Ectodermal cell (in vitro differentiated cells): Measurements from ENCODE around the gene SYT2.
"Not testable (repeated sequence)": the region's sequence is repeated elsewhere in the genome, so short reads cannot be mapped to it uniquely, and the experiment has no call there.

Experiments
- H3K27ac ChIP-seq: 2 replicates; pipeline ENCODE4 v1.7.0; 2013; ENCODE audit warnings: mild to moderate bottlenecking, low read depth, low read length; ENCODE audit not compliant: insufficient read depth, poor library complexity, severe bottlenecking
- H3K27me3 ChIP-seq: 2 replicates; pipeline ENCODE4 v1.7.0; 2013; ENCODE audit warnings: mild to moderate bottlenecking, low read length; ENCODE audit not compliant: insufficient read depth, control insufficient read depth, poor library complexity, severe bottlenecking
- H3K36me3 ChIP-seq: one replicate; pipeline ENCODE4 v1.7.0; 2013; ENCODE audit warnings: low read length; ENCODE audit not compliant: control insufficient read depth, insufficient read depth
- H3K4me1 ChIP-seq: one replicate; pipeline ENCODE4 v1.7.0; 2013; ENCODE audit warnings: low read length; ENCODE audit not compliant: control insufficient read depth, insufficient read depth
- H3K4me3 ChIP-seq: 2 replicates; pipeline ENCODE4 v1.7.0; 2013; ENCODE audit warnings: low read depth, low read length, control low read depth; ENCODE audit not compliant: insufficient read depth
- H3K9me3 ChIP-seq: 2 replicates; pipeline ENCODE4 v1.7.0; 2013; ENCODE audit warnings: mild to moderate bottlenecking, low read length, moderate library complexity; ENCODE audit not compliant: control insufficient read depth
- WGBS, 2 experiments: methylation state at CpG; one replicate each; pipeline ENCODE4 v1.1.7; 2013; ENCODE audit warnings: missing lambda C conversion rate in 2 of 2; 5-methylcytosine and 5-hydroxymethylcytosine counted together

The SYT2 gene

DNA sequence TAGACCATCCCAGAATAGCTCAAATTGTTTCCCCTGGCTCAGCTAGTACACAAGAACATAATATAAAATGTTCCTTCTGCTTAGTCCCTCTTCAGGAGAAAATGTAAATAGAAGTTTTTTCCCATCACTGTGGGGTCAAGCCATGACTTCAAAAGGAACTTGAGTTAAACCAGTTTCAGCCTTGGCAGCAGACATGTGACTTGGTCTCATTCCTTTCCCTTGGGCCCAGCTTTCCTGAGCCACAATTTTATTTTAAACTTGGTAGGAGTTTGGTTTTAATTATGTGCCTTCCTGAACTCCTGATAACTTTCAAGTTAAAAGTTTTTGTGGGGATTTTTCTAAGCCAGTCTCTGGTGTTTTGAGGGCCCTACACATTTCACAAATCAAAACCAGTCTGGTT, 157.6 kb downstream of the SYT2 start:
- H3K27ac ChIP-seq, H3K36me3 ChIP-seq, H3K9me3 ChIP-seq, H3K4me1 ChIP-seq, H3K4me3 ChIP-seq, H3K27me3 ChIP-seq: not testable (repeated sequence)

DNA sequence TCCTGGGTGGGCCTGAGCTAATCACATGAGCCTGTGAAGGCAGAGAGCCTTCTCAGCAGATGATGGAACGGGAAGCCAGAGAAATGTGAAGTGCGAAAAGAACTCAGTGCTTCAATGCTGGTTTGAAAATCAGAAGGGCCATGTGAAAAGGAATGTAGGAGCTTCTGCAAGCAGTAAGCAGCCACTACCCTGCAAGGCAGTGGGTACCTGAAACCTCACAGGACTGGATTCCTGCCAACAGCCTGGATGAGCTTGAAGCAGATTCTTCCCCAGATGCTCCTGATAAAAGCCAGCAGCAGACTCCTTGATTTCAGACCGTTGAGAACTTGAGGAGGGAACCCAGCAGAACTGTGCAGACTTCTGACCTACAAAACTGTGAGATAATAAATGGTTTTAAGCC, 158.6 kb downstream of the SYT2 start:
- H3K4me3 ChIP-seq, result no peak overlapping the region
- H3K9me3 ChIP-seq, result no peaks in the 10 kb centered on the region
- H3K36me3 ChIP-seq, result no peaks in the 10 kb centered on the region
- no peaks in the 10 kb centered on the region for H3K4me1 ChIP-seq
- 95 to 96% methylated on average over 3 of the region's 3 CpGs for WGBS, 2 experiments
- no peak overlapping the region for H3K27ac ChIP-seq
- H3K27me3 ChIP-seq, result no peaks in the 10 kb centered on the region

DNA sequence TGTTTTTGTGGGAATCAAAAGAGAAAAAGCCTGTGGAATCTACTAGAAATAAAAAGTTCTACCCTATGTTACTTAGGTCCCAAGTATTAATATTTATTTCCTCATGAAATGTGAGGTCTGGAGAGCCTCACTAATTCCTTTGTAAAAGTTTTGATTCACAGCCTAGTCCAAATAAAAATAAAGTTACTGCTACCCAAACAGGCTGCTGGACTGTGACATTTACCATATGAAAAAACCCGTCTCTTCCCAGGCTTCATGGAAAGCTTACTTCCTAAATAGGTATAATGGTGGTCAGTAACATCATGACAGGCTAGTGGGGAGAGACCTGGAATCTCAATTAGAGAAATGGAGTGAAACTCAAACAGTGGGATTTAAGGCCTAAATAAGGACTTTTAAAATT, 160.2 kb downstream of the SYT2 start:
- H3K27ac ChIP-seq, H3K4me3 ChIP-seq, H3K9me3 ChIP-seq, H3K36me3 ChIP-seq, H3K27me3 ChIP-seq, H3K4me1 ChIP-seq: not testable (repeated sequence)
- WGBS, 2 experiments, result 100% methylated on average over 1 of the region's 1 CpG

DNA sequence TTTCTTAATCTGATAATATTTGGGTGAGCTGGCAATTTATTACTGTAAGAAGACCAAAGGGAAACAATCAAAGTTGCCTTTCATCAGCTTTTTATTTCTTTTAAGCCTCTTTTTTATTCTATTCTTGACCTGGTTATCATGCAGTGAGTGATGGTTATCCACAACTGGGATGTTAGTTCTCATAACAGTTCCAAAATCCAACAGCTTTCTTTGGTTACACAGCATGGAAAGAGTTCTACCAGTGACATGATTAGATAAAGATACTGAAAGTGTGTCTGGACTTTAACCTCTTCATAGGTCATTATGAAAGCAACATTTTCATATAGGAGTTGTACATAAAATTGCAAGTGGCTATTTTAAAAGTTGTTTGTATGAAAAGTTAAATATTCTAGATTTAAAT, 163.0 kb downstream of the SYT2 start:
- H3K27me3 ChIP-seq, result no peaks in the 10 kb centered on the region
- no peak overlapping the region for H3K4me3 ChIP-seq
- H3K9me3 ChIP-seq, result no peaks in the 10 kb centered on the region
- H3K36me3 ChIP-seq, result no peaks in the 10 kb centered on the region
- no peak overlapping the region for H3K27ac ChIP-seq
- H3K4me1 ChIP-seq, result no peaks in the 10 kb centered on the region

DNA sequence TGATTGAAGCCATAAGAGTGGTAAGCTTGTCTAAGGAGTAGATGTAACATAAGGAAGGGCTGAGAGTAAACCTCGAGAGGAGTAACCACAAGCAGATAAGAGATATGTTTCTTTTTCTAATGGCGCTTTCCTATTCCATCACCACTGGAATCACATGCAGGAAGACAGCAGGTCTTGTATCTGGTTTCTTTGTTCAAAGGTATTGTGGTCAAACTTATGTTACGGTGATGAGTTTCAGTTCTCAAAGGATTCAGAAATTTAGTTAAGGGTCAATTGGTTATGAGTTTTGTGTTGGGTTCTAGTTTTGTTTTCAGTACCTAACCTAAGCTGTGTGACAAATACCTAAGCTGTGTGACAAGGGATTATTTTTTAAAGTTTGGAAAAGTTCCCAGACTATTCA, 163.5 kb downstream of the SYT2 start:
- not testable (repeated sequence) for H3K4me1 ChIP-seq, H3K27ac ChIP-seq, H3K36me3 ChIP-seq, H3K27me3 ChIP-seq, H3K4me3 ChIP-seq, H3K9me3 ChIP-seq
- 85 to 88% methylated on average over 2 to 3 of the region's 3 CpGs for WGBS, 2 experiments

DNA sequence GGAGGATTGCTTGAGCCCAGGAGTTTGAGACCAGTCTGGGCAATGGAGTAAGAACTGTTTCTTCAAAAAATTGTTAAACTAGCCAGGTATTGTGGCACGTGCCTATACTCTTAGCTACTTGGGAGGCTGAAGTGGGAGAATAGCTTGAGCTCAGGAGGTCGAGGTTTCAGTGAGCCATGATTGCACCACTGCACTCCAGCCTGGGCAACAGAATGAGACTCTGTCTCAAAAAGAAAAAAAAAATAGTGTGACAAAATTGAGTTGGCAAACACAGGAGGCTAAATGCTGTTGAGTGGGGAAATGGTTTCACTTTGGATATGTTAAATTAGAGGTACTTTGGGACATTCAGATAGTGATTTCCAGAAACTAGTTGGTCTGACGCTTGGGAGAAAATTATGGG, 163.9 kb downstream of the SYT2 start:
- not testable (repeated sequence) for H3K4me1 ChIP-seq, H3K27me3 ChIP-seq, H3K4me3 ChIP-seq, H3K9me3 ChIP-seq, H3K36me3 ChIP-seq, H3K27ac ChIP-seq
- WGBS, 2 experiments, result 92 to 95% methylated on average over 3 of the region's 3 CpGs

DNA sequence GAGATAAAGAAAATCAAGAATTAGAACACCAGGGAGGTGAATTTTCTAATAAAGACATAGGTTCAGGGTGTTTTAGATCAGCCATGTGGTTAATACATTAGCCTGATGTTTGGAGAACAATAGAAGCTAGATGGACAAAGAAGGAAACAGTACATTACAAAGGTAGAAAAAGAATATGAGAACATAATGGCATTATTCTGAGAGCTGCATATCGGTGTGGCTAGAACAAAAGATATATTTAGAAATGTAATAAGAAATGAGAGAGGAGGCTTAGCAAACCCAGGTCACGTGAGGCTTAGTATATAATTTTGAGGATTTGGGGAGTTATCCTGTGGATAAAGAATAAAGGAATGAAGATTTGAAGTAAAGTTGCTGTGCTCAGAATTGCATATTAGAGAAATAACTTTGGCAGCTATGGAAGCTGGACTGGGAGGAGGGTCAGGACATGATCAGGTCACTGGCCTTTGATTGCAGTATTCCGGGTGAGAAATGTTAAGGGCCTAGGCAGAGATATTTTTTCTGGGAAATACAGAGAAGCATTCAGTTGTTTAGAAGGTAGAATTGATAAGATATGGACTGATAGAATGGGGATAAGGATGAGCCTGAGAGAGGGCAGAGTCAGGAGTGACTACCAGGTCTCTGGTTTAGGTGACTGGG, 164.5 kb downstream of the SYT2 start:
- H3K27ac ChIP-seq, H3K4me1 ChIP-seq, H3K27me3 ChIP-seq, H3K4me3 ChIP-seq, H3K9me3 ChIP-seq, H3K36me3 ChIP-seq: not testable (repeated sequence)
- 93 to 94% methylated on average over 3 of the region's 3 CpGs for WGBS, 2 experiments

DNA sequence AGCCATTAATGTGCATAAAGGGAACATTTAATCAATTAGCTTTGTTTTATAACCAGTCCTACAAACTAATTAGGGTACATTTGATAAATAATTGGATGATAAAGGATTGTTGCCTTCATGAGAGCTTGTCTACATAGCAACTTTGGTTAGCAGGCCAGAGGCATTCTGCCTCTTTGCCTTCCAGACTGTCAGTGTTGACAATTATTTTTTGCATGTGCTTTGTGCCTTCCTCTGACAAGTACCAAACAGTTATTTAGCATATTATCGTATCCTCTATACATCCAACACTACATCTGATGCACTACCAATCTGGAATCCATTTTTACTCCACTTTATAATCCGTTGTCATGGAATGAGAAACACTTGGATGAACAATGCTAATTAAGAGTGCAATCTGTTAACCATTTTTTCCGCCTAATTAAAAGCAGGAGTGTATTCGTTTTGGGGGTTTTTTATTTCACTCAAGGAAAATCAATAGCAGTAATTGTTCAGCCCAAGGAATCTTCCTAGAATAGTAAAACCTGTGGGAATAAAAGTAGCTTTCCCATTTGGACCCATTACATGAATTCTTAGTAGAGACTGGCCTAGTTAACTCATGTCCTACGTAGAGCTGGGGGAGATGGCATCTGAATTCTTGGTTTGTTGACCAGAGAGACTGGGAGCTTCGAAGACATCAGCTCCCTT, 165.3 kb downstream of the SYT2 start:
- not testable (repeated sequence) for H3K27ac ChIP-seq, H3K27me3 ChIP-seq, H3K9me3 ChIP-seq, H3K36me3 ChIP-seq, H3K4me3 ChIP-seq, H3K4me1 ChIP-seq
- 93 to 97% methylated on average over 6 of the region's 6 CpGs for WGBS, 2 experiments

DNA sequence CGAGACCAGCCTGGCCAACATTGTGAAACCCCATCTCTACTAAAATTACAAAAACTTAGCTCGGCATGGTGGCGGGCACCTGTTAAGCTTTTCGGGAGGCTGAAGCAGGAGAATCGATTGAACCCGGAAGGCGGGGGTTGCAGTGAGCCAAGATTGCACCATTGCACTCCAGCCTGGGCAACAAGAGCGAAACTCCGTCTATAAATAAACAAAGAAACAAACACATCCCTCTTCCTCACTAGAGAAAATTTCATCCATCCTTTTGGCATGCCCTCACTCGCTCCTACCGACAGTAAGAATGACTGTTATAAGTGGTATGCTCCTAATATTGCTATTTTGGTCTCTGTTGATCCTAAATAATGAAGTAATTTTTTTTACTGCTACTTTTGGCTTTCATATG, 166.7 kb downstream of the SYT2 start:
- H3K4me3 ChIP-seq, H3K27ac ChIP-seq, H3K27me3 ChIP-seq, H3K4me1 ChIP-seq, H3K9me3 ChIP-seq, H3K36me3 ChIP-seq: not testable (repeated sequence)
- 95 to 96% methylated on average over 11 of the region's 11 CpGs for WGBS, 2 experiments

DNA sequence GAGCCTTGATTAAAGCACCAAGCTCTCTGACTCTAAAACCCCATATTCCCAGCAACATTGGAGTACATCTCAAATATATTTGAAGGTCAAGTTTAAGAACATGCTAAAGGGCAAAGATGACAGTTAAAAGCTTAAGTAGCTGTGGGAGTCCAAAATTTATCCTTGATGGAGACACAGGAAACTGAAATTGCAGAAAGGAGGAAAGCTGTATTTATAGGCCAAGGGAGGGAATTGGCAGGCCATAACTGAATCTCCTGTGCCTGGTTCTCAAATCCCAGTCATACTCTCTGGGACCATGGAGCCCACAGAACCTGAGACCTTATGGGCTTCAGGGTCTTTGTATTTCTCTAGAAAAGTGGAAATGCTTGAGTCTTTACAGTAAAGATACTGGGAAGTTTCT, 167.8 kb downstream of the SYT2 start:
- not testable (repeated sequence) for H3K27ac ChIP-seq, H3K36me3 ChIP-seq, H3K9me3 ChIP-seq, H3K4me1 ChIP-seq, H3K4me3 ChIP-seq, H3K27me3 ChIP-seq

DNA sequence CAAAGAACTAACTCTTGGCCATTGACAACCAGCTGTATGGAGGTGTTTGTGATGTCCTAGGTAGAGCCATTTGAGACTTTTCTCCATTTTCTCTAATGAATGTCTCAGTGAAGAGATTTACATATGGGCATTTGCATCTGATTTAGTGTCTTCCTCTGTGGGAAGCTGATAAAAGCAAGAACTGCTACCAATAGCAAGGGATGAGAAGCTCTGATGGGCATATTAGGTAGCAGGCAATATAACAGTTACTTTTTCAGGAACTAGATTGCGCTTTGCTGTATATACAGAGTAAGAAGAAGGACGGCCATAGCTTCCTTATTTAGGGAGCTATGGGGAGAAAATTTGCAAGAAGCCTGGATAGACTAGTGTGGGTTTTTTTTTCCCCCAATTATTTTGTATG, 169.4 kb downstream of the SYT2 start:
- H3K27me3 ChIP-seq, H3K4me3 ChIP-seq, H3K9me3 ChIP-seq, H3K27ac ChIP-seq, H3K4me1 ChIP-seq, H3K36me3 ChIP-seq: not testable (repeated sequence)
- WGBS, 2 experiments, result 90 to 95% methylated on average over 2 of the region's 2 CpGs
